Mesodermal cell (in vitro differentiated cells): ENCODE data around the gene ITGAX.

Source experiments
- H3K27ac ChIP-seq: 2 replicates; pipeline ENCODE4 v1.7.0; 2013; ENCODE audit warnings: mild to moderate bottlenecking, low read depth, low read length, moderate library complexity; ENCODE audit not compliant: severe bottlenecking
- H3K36me3 ChIP-seq: 2 replicates; pipeline ENCODE4 v1.7.1; 2013; ENCODE audit warnings: mild to moderate bottlenecking, low read length, moderate library complexity; ENCODE audit not compliant: control insufficient read depth, insufficient read depth
- H3K4me1 ChIP-seq: one replicate; pipeline ENCODE4 v1.7.1; 2013; ENCODE audit warnings: mild to moderate bottlenecking, low read length; ENCODE audit not compliant: insufficient read depth, control insufficient read depth, poor library complexity, severe bottlenecking
- H3K4me3 ChIP-seq: 2 replicates; pipeline ENCODE4 v1.7.0; 2013; ENCODE audit warnings: low read length, control low read depth, mild to moderate bottlenecking; ENCODE audit not compliant: insufficient read depth, poor library complexity, severe bottlenecking; ENCODE audit errors: extremely low read depth
- H3K9me3 ChIP-seq: 2 replicates; pipeline ENCODE4 v1.7.1; 2013; ENCODE audit warnings: mild to moderate bottlenecking, low read length, moderate library complexity; ENCODE audit not compliant: control insufficient read depth
- WGBS, 2 experiments: methylation state at CpG; one replicate each; pipeline ENCODE4 v1.1.5; 2013; ENCODE audit warnings: missing lambda C conversion rate in 2 of 2; ENCODE audit not compliant: insufficient coverage in 2 of 2; 5-methylcytosine and 5-hydroxymethylcytosine counted together

The ITGAX gene

GRCh38 chr16:31377210-31377903, 22.4 kb downstream of the ITGAX start:
- no peak overlapping the region for H3K27ac ChIP-seq
- H3K36me3 ChIP-seq: no peaks in the 10 kb centered on the region
- H3K9me3 ChIP-seq: no peaks in the 10 kb centered on the region
- H3K4me3 ChIP-seq: no peak overlapping the region
- no peaks in the 10 kb centered on the region for H3K4me1 ChIP-seq
- 75 to 90% methylated on average over 4 to 5 of the region's 7 CpGs for WGBS, 2 experiments

GRCh38 chr16:31380201-31380600, 25.2 kb downstream of the ITGAX start:
- WGBS, 2 experiments: 84 to 87% methylated on average over 5 of the region's 12 CpGs
- Histone ChIP-seq H3K9me3 (no peaks in the 10 kb centered on the region), H3K4me3 (no peak overlapping the region), H3K27ac (no peak overlapping the region), H3K36me3 (no peaks in the 10 kb centered on the region), H3K4me1 (no peaks in the 10 kb centered on the region)

DNA sequence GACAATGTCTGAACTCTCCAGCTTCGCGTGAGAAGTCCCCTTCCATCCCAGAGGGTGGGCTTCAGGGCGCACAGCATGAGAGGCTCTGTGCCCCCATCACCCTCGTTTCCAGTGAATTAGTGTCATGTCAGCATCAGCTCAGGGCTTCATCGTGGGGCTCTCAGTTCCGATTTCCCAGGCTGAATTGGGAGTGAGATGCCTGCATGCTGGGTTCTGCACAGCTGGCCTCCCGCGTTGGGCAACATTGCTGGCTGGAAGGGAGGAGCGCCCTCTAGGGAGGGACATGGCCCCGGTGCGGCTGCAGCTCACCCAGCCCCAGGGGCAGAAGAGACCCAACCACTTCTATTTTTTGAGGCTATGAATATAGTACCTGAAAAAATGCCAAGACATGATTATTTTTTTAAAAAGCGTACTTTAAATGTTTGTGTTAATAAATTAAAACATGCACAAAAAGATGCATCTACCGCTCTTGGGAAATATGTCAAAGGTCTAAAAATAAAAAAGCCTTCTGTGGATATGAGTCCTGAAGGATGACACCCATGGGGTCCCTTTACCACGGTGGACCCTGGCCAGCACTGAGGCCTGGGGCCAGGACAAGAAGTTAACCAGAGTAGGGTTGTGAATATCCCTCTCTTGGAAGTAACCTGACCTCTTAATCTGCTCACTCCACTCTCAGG, 27.6 kb downstream of the ITGAX start:
- H3K4me3 ChIP-seq: no peak overlapping the region
- no peaks in the 10 kb centered on the region for H3K36me3 ChIP-seq
- no peaks in the 10 kb centered on the region for H3K4me1 ChIP-seq
- 16 to 21% methylated on average over 10 of the region's 14 CpGs for WGBS, 2 experiments
- H3K27ac ChIP-seq: no peak overlapping the region
- H3K9me3 ChIP-seq: no peaks in the 10 kb centered on the region

DNA sequence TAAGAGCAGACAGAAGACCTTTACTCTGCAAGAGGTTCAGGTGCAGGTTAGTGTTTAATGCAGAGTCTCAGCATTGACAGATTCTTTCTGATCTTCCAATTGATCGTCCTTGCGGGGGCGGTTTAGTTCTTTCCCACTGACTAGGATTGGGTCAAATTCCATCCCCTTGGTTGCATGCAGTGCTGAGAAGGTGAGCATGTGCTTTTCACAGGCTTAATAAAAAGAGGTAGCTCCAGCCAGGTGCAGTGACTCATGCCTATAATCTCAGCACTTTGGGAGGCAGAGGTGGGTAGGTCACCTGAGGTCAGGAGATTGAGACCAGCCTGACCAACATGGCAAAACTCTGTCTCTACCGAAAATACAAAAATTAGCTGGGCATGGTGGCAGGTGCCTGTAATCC, 30.7 kb downstream of the ITGAX start:
- 74 to 97% methylated on average over 3 to 4 of the region's 4 CpGs for WGBS, 2 experiments
- H3K4me3 ChIP-seq: no peak overlapping the region
- H3K9me3 ChIP-seq: no peaks in the 10 kb centered on the region
- no peak overlapping the region for H3K27ac ChIP-seq
- H3K36me3 ChIP-seq: no peaks in the 10 kb centered on the region
- H3K4me1 ChIP-seq: no peaks in the 10 kb centered on the region

DNA sequence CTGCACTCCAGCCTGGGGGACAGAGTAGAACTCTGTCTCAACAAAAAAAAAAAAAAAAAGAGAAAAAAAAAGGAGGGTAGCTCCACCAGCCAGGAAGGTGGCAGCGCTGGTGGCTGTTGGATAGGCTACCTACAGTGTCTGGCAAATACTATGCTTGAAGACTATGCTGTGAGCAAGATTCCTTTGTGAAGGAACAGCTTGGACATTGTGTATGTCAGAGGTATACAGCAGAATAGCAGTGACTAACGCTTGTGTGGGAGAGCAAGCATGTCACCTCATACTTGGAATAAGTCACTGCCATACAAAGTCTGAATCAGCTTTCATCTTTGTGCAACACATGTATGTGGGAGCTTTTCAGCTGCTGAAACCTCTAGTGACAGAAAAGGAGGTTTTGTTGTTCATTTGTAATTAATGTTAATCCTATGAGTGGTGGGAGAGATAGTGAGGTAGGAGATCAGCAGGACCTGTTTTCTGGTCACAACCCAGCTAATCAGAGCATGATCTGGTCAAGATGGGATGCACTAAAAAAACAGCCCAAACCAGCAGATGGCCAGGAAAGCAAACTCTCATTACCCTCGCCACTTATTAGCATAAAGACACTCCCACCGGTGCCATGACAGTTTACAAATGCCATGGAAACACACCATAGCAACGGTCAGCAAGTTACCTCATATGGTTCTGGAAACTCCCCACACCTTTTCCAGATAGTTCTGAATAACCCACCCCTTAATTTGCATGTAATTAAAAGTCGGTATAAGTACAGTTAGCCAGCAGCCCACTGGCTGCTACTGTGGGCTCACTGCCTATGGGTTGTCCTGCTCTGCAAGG, 31.4 kb downstream of the ITGAX start:
- Histone ChIP-seq H3K36me3 (no peaks in the 10 kb centered on the region), H3K4me1 (no peaks in the 10 kb centered on the region), H3K27ac (peak overlapping the region; percentile 45), H3K9me3 (no peaks in the 10 kb centered on the region), H3K4me3 (no peak overlapping the region)
- WGBS, 2 experiments: 65 to 77% methylated on average over 3 to 6 of the region's 6 CpGs

DNA sequence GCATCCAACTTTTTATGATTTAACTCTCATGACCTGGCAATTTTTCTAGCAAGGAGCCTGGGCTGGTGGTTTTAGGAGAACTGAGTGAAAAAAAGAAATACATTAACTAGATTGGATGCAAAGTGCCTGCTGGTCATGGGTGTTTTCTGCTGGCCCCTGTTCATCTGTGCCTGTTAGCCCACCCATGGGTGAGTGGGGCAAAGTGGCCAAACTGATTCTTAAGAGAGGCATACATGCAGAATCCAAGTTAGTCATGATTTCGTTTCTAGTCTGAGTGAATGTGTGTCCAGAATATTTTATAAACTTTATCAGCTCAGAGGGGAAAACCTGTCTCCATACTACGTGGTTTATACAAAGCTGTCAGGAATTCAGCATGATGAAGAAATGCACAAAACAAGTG, 33.6 kb downstream of the ITGAX start:
- no peaks in the 10 kb centered on the region for H3K9me3 ChIP-seq
- no peaks in the 10 kb centered on the region for H3K4me1 ChIP-seq
- no peaks in the 10 kb centered on the region for H3K36me3 ChIP-seq
- H3K27ac ChIP-seq: no peak overlapping the region
- no peak overlapping the region for H3K4me3 ChIP-seq
- 89 to 100% methylated on average over 1 of the region's 2 CpGs for WGBS, 2 experiments

GRCh38 chr16:31390504-31391041, 35.6 kb downstream of the ITGAX start:
- Histone ChIP-seq H3K9me3 (no peaks in the 10 kb centered on the region), H3K27ac (no peak overlapping the region), H3K4me1 (no peaks in the 10 kb centered on the region), H3K4me3 (no peak overlapping the region), H3K36me3 (no peaks in the 10 kb centered on the region)
- WGBS, 2 experiments: 60 to 80% methylated on average over 2 to 4 of the region's 6 CpGs

DNA sequence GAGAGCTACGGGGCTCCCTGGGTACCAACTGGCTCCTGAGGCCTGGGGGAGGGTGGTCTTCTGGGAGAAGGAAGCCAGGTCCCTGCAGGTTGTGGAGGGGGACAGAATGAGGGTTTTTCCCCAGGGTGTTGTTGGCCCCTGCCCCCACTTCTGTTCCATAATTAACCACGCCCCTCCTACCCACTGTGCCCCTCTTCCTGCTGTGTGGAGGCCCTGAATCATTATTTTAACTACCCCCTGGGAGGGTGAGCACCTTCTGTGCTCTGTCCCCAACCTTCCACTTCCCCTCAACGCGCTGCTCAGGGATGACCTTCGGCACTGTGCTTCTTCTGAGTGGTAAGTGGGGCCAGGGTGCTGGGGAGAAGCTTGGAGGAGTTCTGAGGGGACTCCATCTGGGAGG, 38.1 kb downstream of the ITGAX start, which contains the start of gene ITGAD:
Gene ITGAD, plus strand, starts transcription at position 280 of the 400 bp plus-strand sequence. Its CDS starts 26 bp downstream, at position 306.
- WGBS, 2 experiments: 60 to 63% methylated on average over 1 to 2 of the region's 5 CpGs
- no peak within 1 kb of the TSS for H3K27ac ChIP-seq

GRCh38 chr16:31395647-31396046, 40.7 kb downstream of the ITGAX start:
- H3K27ac ChIP-seq: no peak overlapping the region
- no peaks in the 10 kb centered on the region for H3K4me1 ChIP-seq
- H3K36me3 ChIP-seq: no peaks in the 10 kb centered on the region
- H3K9me3 ChIP-seq: peaks cover 4% of the 10 kb centered on the region
- no peak overlapping the region for H3K4me3 ChIP-seq
- WGBS, 2 experiments: 86 to 90% methylated on average over 2 of the region's 6 CpGs

More for the DNA sequence above, 38.1 kb downstream of the ITGAX start, which contains the start of gene ITGAD:
- Histone ChIP-seq H3K4me3 (no peak within 1 kb of the TSS), H3K36me3 (no peaks in the 10 kb centered on the region), H3K9me3 (no peaks in the 10 kb centered on the region), H3K4me1 (no peaks in the 10 kb centered on the region)

DNA sequence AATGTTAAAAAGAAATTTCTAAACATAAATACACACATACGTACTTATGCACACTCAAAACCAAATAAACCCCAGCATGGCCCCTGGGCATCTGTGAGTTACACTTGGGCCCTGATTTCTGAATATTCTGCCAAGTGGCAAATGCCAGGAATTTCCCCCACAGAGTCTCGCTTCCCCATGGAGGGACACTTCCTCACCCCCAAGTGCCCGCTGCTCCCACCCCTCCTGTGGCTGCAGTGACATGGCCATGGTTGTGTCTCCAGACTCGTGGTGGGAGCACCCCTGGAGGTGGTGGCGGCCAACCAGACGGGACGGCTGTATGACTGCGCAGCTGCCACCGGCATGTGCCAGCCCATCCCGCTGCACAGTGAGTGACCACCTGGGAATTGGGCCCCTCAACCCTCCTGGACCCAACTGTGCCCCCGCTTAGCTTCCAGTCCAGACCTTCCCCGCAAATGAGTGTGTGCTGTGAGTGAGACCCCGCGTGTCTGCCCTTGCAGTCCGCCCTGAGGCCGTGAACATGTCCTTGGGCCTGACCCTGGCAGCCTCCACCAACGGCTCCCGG, 42.2 kb downstream of the ITGAX start:
- Histone ChIP-seq H3K36me3 (no peaks in the 10 kb centered on the region), H3K27ac (no peak overlapping the region), H3K4me1 (no peaks in the 10 kb centered on the region), H3K9me3 (peaks cover 4% of the 10 kb centered on the region), H3K4me3 (no peak overlapping the region)
- whole genome bisulfite sequencing, 2 experiments: 89 to 92% methylated on average over 10 to 13 of the region's 18 CpGs
